Mesothelial cell of epicardium (in vitro differentiated cells): ENCODE data around the gene ITGA11. TPM values are rescaled to one million over a fixed set of nuclear protein-coding genes. Genes with fewer than 3 reads are reported as not detected.

ENCODE experiments used
- DNase-seq, 2 experiments: peaks; one replicate each; pipeline ENCODE4 v3.0.0; 2021; ENCODE audit warnings: low spot score in 2 of 2; ENCODE audit not compliant: unreplicated experiment in 2 of 2
- H3K27ac Mint-ChIP-seq: 2 replicates; pipeline ENCODE4 v1.8.0; 2021; ENCODE audit warnings: mixed read lengths
- H3K27me3 Mint-ChIP-seq: 2 replicates; pipeline ENCODE4 v1.8.0; 2021; ENCODE audit warnings: low read depth, mixed read lengths
- H3K36me3 Mint-ChIP-seq: 2 replicates; pipeline ENCODE4 v1.8.0; 2021; ENCODE audit warnings: mixed read lengths
- H3K4me1 Mint-ChIP-seq: 2 replicates; pipeline ENCODE4 v1.8.0; 2021; ENCODE audit warnings: mixed read lengths
- H3K4me3 Mint-ChIP-seq: 2 replicates; pipeline ENCODE4 v1.8.0; 2021; ENCODE audit warnings: mild to moderate bottlenecking, moderate library complexity, mixed read lengths
- H3K9me3 Mint-ChIP-seq: 2 replicates; pipeline ENCODE4 v1.8.0; 2021; ENCODE audit warnings: mixed read lengths
- total RNA-seq: library from RNA; stranded (reverse); gene quantifications from 3 replicates; pipeline ENCODE4 v1.2.1, GENCODE V29; 2021
- TF ChIP-seq, protein P1 (sequence below): fragments of 200-600 bp; sonication (generic); IDR thresholded peaks from one replicate; pipeline ENCODE4 v1.5.0; 2021; ENCODE audit warnings: antibody characterized with exemption; ENCODE audit not compliant: unreplicated experiment

Gene ITGA11
- total RNA-seq, 1 donor from 2014 or later, result 3.5 TPM

DNA sequence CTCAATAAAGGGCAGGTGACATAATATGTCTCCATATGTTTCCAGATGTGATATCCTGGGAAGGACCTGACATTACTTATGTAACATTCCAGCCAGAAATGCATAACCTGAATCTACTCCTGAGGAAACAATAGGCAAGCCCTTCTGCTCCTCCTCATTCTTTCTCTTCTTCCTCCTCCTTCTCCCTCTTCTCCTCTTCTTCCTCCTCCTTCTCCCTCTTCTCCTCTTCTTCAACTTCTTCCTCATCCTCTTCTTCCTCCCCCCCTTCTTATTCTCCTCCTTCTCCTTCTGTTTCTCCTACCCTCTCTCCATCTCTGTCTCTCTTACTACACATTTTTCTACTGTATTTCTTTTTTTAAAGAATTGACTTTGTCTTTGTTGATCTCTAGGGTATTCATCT is 43.5 kb upstream of the ITGA11 start:
- no peak for DNase-seq
- Mint-ChIP-seq H3K27ac (no peak overlapping the region), H3K36me3 (no peaks in the 10 kb centered on the region), H3K4me1 (peaks cover 8% of the 10 kb centered on the region), H3K9me3 (no peaks in the 10 kb centered on the region), H3K27me3 (peaks cover 39% of the 10 kb centered on the region), H3K4me3 (no peak overlapping the region)
- TF ChIP-seq, protein P1, sequence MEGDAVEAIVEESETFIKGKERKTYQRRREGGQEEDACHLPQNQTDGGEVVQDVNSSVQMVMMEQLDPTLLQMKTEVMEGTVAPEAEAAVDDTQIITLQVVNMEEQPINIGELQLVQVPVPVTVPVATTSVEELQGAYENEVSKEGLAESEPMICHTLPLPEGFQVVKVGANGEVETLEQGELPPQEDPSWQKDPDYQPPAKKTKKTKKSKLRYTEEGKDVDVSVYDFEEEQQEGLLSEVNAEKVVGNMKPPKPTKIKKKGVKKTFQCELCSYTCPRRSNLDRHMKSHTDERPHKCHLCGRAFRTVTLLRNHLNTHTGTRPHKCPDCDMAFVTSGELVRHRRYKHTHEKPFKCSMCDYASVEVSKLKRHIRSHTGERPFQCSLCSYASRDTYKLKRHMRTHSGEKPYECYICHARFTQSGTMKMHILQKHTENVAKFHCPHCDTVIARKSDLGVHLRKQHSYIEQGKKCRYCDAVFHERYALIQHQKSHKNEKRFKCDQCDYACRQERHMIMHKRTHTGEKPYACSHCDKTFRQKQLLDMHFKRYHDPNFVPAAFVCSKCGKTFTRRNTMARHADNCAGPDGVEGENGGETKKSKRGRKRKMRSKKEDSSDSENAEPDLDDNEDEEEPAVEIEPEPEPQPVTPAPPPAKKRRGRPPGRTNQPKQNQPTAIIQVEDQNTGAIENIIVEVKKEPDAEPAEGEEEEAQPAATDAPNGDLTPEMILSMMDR, result no peak

DNA sequence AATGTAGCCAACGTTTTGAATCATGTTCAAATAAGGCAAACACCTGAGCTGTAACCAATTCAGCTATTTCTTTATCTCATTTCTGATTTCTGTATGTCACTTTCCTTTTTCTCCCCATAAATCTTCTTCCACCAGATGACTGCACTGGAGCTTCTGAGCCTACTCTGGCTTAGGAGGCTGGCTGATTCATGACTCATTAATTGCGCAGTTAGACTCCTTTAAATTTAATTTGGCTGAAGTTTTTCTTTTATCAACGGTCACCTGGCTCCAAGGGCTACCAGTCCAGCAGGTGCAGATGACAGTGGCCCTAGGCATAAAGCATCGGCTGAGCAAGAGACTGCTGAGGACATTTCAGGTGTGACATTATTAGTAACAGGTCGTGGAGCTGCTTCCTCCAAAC is 39.6 kb upstream of the ITGA11 start:
- TF ChIP-seq, protein P1, result no peak

DNA sequence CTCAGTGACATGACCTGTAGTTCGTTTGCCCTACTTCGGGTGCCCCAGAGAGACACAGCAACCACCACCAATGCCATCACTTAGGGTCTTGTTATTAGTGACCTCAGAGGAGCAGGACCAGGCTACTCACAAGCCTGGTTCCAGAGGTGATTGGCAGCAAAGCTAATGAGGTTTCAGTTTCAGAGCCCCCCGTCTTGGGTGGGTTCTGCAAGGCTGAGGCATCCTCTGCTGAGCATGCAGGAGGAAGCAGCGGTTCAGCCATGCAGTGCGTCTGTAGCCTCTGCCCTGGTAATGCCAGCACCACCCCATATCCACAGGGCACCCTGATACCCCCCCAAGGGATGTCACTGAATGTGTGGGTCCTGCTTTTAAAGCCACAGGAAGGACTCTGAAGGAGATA is 39.0 kb upstream of the ITGA11 start:
- Mint-ChIP-seq H3K9me3 (peaks cover 16% of the 10 kb centered on the region), H3K36me3 (no peaks in the 10 kb centered on the region), H3K4me3 (no peak overlapping the region), H3K27ac (no peak overlapping the region), H3K27me3 (peaks cover 25% of the 10 kb centered on the region), H3K4me1 (peaks cover 3% of the 10 kb centered on the region)
- DNase-seq, result no peak
- TF ChIP-seq, protein P1, result no peak

More for the DNA sequence above, 39.6 kb upstream of the ITGA11 start:
- Mint-ChIP-seq H3K27me3 (peaks cover 29% of the 10 kb centered on the region), H3K4me3 (no peak overlapping the region), H3K27ac (no peak overlapping the region), H3K9me3 (peaks cover 16% of the 10 kb centered on the region), H3K36me3 (no peaks in the 10 kb centered on the region), H3K4me1 (peaks cover 3% of the 10 kb centered on the region)
- DNase-seq, result no peak

DNA sequence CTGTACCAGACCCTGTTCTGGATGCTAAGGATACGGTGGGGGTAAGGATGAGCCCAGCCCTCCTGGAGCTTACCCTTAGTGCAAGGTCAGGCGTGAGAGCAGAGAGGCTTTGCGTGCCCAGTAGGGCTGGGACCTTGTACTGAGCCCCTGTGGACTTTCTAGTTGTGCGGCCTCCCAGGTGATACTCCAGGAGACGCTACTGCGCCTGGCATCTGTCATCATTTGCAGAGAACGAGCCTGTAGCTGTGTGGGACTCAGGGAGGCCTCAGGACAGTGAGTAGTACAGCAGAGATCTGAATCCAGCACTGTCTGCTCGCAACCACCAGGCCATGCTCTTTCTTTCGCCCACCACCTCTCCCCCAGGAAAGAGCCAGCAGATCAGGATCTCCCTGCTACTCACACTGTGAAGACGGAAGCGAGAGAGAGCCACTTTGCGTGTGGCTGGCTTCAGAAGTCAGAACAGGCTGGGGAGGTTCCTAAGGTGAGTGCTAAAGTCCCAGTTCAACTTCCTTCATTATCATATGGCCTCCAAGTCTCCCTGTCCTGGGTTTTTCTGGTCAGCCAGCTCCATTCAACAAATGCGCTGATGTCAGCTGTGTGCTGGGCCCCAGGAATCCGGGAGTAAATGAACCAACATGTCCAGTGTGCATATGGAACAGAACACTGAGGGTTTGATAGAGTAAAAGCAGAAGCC is 38.2 kb upstream of the ITGA11 start:
- no peak overlapping the region for H3K27ac Mint-ChIP-seq
- no peaks in the 10 kb centered on the region for H3K36me3 Mint-ChIP-seq
- H3K4me1 Mint-ChIP-seq, result peaks cover 3% of the 10 kb centered on the region
- no peak for DNase-seq
- TF ChIP-seq, protein P1, result no peak
- peaks cover 20% of the 10 kb centered on the region for H3K27me3 Mint-ChIP-seq
- no peak overlapping the region for H3K4me3 Mint-ChIP-seq
- peaks cover 16% of the 10 kb centered on the region for H3K9me3 Mint-ChIP-seq

DNA sequence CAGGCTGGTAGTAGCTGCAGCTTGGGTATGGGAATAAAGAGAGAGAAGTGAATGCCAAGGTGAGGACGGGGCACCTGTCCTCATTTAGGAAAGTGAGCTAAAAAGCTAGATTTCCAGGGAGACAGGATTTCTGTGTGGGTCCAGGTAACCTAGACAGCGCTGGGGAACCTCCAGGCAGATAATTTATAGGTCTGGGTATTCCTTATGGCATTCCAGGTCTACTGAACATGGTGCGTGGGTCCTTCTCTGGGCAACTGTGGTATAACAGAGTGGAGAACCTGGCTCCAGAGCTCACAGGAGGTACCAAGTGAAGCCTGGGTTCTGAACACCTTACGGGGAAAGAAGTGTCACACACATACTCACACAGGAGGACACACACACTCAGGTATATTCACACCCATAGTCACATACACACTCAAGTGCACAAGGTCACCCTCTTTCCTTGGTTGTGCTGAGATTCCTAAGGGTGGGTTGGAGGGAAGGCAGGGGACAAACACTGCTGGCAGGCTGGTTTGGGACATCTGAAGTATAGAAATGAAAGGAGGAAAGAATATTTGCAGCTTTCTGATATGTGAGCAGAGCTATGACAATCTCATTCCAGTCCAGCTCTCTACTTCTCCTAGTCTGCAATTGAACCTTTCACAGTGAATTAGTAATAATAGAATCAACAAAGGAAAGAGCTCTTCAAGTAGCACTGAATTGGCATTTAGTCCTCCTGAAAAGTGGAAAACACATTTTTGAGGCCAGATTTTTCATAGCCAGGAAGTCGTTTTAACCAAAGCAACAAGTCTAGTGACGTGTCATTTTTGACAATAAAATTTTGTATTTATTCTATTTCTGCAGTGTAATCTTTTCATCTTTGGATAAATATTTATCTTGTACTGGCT is 37.4 kb upstream of the ITGA11 start:
- TF ChIP-seq, protein P1, result no peak
- H3K36me3 Mint-ChIP-seq, result no peaks in the 10 kb centered on the region
- peaks cover 16% of the 10 kb centered on the region for H3K27me3 Mint-ChIP-seq
- no peak for DNase-seq
- H3K4me3 Mint-ChIP-seq, result no peak overlapping the region
- peaks cover 16% of the 10 kb centered on the region for H3K9me3 Mint-ChIP-seq
- H3K4me1 Mint-ChIP-seq, result peaks cover 3% of the 10 kb centered on the region
- no peak overlapping the region for H3K27ac Mint-ChIP-seq
